Ishikawa (cell line): ENCODE measurements around the gene SP7.

ENCODE experiments used
- CEBPB ChIP-seq: IDR thresholded peaks from 2 replicates; pipeline ENCODE4 v1.6.1; 2012
- CREB1 ChIP-seq: IDR thresholded peaks from 2 replicates; pipeline ENCODE4 v1.6.1; 2012; ENCODE audit warnings: low read depth
- EGR1 ChIP-seq: IDR thresholded peaks from 2 replicates; pipeline ENCODE4 v1.6.1; 2012
- EP300 ChIP-seq: IDR thresholded peaks from 2 replicates; pipeline ENCODE4 v1.6.1; 2012; ENCODE audit warnings: borderline replicate concordance
- FOXM1 ChIP-seq: IDR thresholded peaks from 2 replicates; pipeline ENCODE4 v1.6.1; 2012; ENCODE audit warnings: low read depth, borderline replicate concordance
- NFIC ChIP-seq: IDR thresholded peaks from 2 replicates; pipeline ENCODE4 v1.6.1; 2012
- RAD21 ChIP-seq: IDR thresholded peaks from 2 replicates; pipeline ENCODE4 v1.6.1; 2012; ENCODE audit warnings: low read depth
- TAF1 ChIP-seq: IDR thresholded peaks from 2 replicates; pipeline ENCODE4 v1.6.1; 2012; ENCODE audit warnings: low read depth, mild to moderate bottlenecking
- TCF12 ChIP-seq: IDR thresholded peaks from 2 replicates; pipeline ENCODE4 v1.6.1; 2012; ENCODE audit warnings: low read depth
- TEAD4 ChIP-seq: IDR thresholded peaks from 2 replicates; pipeline ENCODE4 v1.6.1; 2012
- USF1 ChIP-seq: IDR thresholded peaks from 2 replicates; pipeline ENCODE4 v1.6.1; 2012
- YY1 ChIP-seq: IDR thresholded peaks from 2 replicates; pipeline ENCODE4 v1.6.1; 2012; ENCODE audit warnings: low read depth
- ZBTB7A ChIP-seq: IDR thresholded peaks from 2 replicates; pipeline ENCODE4 v1.6.1; 2012; ENCODE audit warnings: low read depth
- TF ChIP-seq, protein P1 (sequence below): IDR thresholded peaks from 2 replicates; pipeline ENCODE4 v1.6.1; 2012; ENCODE audit warnings: low read depth, mild to moderate bottlenecking
- TF ChIP-seq, protein P2 (sequence below): IDR thresholded peaks from 2 replicates; pipeline ENCODE4 v1.6.1; 2012

Gene SP7

GRCh38 chr12:53365245-53365904, 29.2 kb upstream of the SP7 start:
- TF ChIP-seq USF1 = no peak
- no peak for TF ChIP-seq TEAD4
- TF ChIP-seq FOXM1 = no peak
- TF ChIP-seq ZBTB7A = no peak
- TF ChIP-seq NFIC = no peak
- no peak for TF ChIP-seq YY1
- TF ChIP-seq, protein P1, sequence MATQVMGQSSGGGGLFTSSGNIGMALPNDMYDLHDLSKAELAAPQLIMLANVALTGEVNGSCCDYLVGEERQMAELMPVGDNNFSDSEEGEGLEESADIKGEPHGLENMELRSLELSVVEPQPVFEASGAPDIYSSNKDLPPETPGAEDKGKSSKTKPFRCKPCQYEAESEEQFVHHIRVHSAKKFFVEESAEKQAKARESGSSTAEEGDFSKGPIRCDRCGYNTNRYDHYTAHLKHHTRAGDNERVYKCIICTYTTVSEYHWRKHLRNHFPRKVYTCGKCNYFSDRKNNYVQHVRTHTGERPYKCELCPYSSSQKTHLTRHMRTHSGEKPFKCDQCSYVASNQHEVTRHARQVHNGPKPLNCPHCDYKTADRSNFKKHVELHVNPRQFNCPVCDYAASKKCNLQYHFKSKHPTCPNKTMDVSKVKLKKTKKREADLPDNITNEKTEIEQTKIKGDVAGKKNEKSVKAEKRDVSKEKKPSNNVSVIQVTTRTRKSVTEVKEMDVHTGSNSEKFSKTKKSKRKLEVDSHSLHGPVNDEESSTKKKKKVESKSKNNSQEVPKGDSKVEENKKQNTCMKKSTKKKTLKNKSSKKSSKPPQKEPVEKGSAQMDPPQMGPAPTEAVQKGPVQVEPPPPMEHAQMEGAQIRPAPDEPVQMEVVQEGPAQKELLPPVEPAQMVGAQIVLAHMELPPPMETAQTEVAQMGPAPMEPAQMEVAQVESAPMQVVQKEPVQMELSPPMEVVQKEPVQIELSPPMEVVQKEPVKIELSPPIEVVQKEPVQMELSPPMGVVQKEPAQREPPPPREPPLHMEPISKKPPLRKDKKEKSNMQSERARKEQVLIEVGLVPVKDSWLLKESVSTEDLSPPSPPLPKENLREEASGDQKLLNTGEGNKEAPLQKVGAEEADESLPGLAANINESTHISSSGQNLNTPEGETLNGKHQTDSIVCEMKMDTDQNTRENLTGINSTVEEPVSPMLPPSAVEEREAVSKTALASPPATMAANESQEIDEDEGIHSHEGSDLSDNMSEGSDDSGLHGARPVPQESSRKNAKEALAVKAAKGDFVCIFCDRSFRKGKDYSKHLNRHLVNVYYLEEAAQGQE = no peak
- TF ChIP-seq RAD21 = no peak
- TF ChIP-seq CREB1 = no peak
- TF ChIP-seq, protein P2, sequence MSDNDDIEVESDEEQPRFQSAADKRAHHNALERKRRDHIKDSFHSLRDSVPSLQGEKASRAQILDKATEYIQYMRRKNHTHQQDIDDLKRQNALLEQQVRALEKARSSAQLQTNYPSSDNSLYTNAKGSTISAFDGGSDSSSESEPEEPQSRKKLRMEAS = no peak
- no peak for TF ChIP-seq EP300
- TF ChIP-seq CEBPB = no peak
- no peak for TF ChIP-seq TAF1
- no peak for TF ChIP-seq EGR1
- no peak for TF ChIP-seq TCF12

- TF ChIP-seq ZBTB7A = no peak
- no peak for TF ChIP-seq EGR1
- TF ChIP-seq TAF1 = no peak
- no peak for TF ChIP-seq EP300
- no peak for TF ChIP-seq CEBPB
- no peak for TF ChIP-seq NFIC
- no peak for TF ChIP-seq TEAD4
- TF ChIP-seq YY1 = no peak
- TF ChIP-seq, protein P1 = no peak
- no peak for TF ChIP-seq USF1
- no peak for TF ChIP-seq RAD21
- no peak for TF ChIP-seq CREB1
Observed at GRCh38 chr12:53358836-53359419, 22.8 kb upstream of the SP7 start.

- TF ChIP-seq USF1 (no peak), CEBPB (no peak), TCF12 (no peak), YY1 (no peak), ZBTB7A (no peak), FOXM1 (no peak), TAF1 (no peak), TEAD4 (no peak), EGR1 (no peak), RAD21 (no peak), NFIC (no peak), EP300 (no peak), CREB1 (no peak)
- TF ChIP-seq, protein P1 = no peak
- TF ChIP-seq, protein P2 = no peak
Observed at GRCh38 chr12:53355121-53355520, 19.0 kb upstream of the SP7 start.

DNA sequence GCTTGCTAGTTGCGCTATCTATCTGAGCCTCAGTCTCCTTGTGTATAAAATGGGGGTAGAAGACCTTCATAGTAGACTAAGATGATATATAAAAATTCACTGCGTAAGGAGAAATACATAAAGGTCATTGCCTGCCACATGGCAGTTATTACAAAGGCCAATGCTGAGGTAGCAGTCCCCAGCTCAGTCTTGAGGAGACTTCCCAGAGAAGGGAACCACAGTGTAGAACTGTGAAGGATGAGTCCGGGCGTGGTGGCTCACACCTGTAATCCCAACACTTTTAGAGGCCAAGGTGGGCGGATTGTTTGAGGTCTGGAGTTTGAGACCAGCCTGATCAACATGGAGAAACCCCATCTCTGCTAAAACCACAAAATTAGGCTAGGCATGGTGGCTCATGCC, 17.1 kb upstream of the SP7 start:
- no peak for TF ChIP-seq YY1
- TF ChIP-seq, protein P1 = no peak
- TF ChIP-seq, protein P2 = no peak
- TF ChIP-seq USF1 = no peak
- no peak for TF ChIP-seq TAF1
- no peak for TF ChIP-seq ZBTB7A
- TF ChIP-seq EGR1 = no peak
- no peak for TF ChIP-seq RAD21
- no peak for TF ChIP-seq TCF12
- TF ChIP-seq CEBPB = no peak
- no peak for TF ChIP-seq TEAD4
- no peak for TF ChIP-seq CREB1
- no peak for TF ChIP-seq FOXM1
